HepG2 (cell line): Measurements from ENCODE around the gene LGR6. TPM values are rescaled to one million over a fixed set of nuclear protein-coding genes. Genes with fewer than 3 reads are reported as not detected.

Source experiments
- ATAC-seq: fragments of 200-7000 bp; cut with Tn5 transposase; 3 replicates; pipeline ENCODE4 v1.9.1; 2020; ENCODE audit warnings: mild to moderate bottlenecking, moderate library complexity
- BruUV-seq: library from RNA; stranded (reverse); fragments of 400-500 nt; replicated peaks from 2 replicates; lab custom pipeline; 2021; lab: Mats Ljungman, UMichigan
- CTCF ChIA-PET: fragments of 300-600 bp; formaldehyde crosslinking; extraction: SDS; loops from one replicate; lab custom pipeline; 2021; ENCODE audit warnings: low total read pairs, inconsistent platforms, low intra/inter-chr PET ratio; lab: Yijun Ruan, JAX
- POLR2A ChIA-PET: fragments of 350-600 bp; sonication (Branson Sonifier 250); formaldehyde crosslinking; loops from one replicate; lab custom pipeline; 2020; ENCODE audit warnings: antibody characterized with exemption, inconsistent platforms; lab: Yijun Ruan, JAX
- DNase-seq: peaks from one replicate; pipeline ENCODE4 v3.0.0-alpha.2; 2015; ENCODE audit warnings: low spot score
- FAIRE-seq: peaks from 3 replicates; lab custom pipeline; 2011; peaks lifted over from hg19 to GRCh38; lab: Jason Lieb, UNC
- H2AFZ ChIP-seq: one replicate; pipeline ENCODE4 v1.6.1; 2011; ENCODE audit warnings: low read length, inconsistent platforms
- H3K27ac ChIP-seq: fragments of 300-600 bp; 3 replicates; pipeline ENCODE4 v1.8.0; 2011; ENCODE audit warnings: mixed run types, mild to moderate bottlenecking, mixed read lengths, low read length, inconsistent platforms; ENCODE audit not compliant: insufficient read depth; ENCODE audit errors: extremely low read length
- H3K27me3 ChIP-seq, 2 experiments: fragments of 200-600 bp in 1 of 2; 2 replicates in 1 of 2; 3 replicates in 1 of 2; pipeline versions ENCODE4 v1.6.0 to v1.8.0; 2011; ENCODE audit warnings: low read length in 2 of 2, mild to moderate bottlenecking in 2 of 2, moderate library complexity in 2 of 2, inconsistent platforms in 1 of 2; ENCODE audit not compliant: insufficient read depth in 2 of 2, control insufficient read depth in 1 of 2
- H3K36me3 ChIP-seq, 2 experiments: fragments of 200-600 bp in 1 of 2; replicated peaks in 1 of 2; 2 replicates in 1 of 2; 3 replicates in 1 of 2; pipeline versions ENCODE4 v1.5.1 to v1.8.0; 2011; ENCODE audit warnings: low read length in 2 of 2, inconsistent platforms in 1 of 2; ENCODE audit not compliant: insufficient read depth in 2 of 2, control insufficient read depth in 1 of 2
- H3K4me1 ChIP-seq: 2 replicates; pipeline ENCODE4 v1.5.1; 2012; ENCODE audit warnings: low read length, inconsistent platforms; ENCODE audit not compliant: insufficient read depth
- H3K4me2 ChIP-seq: 2 replicates; pipeline ENCODE4 v1.6.0; 2011; ENCODE audit warnings: low read depth, low read length, inconsistent platforms
- H3K4me3 ChIP-seq, 3 experiments: fragments of 200-600 bp in 1 of 3; sonication (generic), shearing (Covaris generic) in 1 of 3; replicated peaks in 1 of 3; 2 replicates each; pipeline ENCODE4 v1.5.1; 2011 to 2016; ENCODE audit warnings: low read length in 3 of 3, inconsistent platforms in 2 of 3, low read depth in 2 of 3, mild to moderate bottlenecking in 2 of 3, control low read depth in 1 of 3, mixed read lengths in 1 of 3; ENCODE audit not compliant: insufficient read depth in 1 of 3
- H3K79me2 ChIP-seq: one replicate; pipeline ENCODE4 v1.6.1; 2011; ENCODE audit warnings: low read length, inconsistent platforms; ENCODE audit not compliant: insufficient read depth
- H3K9ac ChIP-seq: 2 replicates; pipeline ENCODE4 v1.6.0; 2011; ENCODE audit warnings: mild to moderate bottlenecking, low read depth, low read length, inconsistent platforms; ENCODE audit not compliant: insufficient read depth
- H3K9me3 ChIP-seq: 2 replicates; pipeline ENCODE4 v1.5.1; 2012; ENCODE audit warnings: mild to moderate bottlenecking, low read length
- H4K20me1 ChIP-seq: 2 replicates; pipeline ENCODE4 v1.6.0; 2011; ENCODE audit warnings: inconsistent platforms, mild to moderate bottlenecking, low read length, moderate library complexity; ENCODE audit not compliant: insufficient read depth
- CEBPB ChIP-seq: IDR thresholded peaks from 2 replicates; pipeline ENCODE4 v1.6.1; 2011; ENCODE audit warnings: low read depth, low read length, improper control_type of control experiment, borderline replicate concordance
- FOXO1 ChIP-seq: sonication (generic); formaldehyde crosslinking; IDR thresholded peaks from 2 replicates; pipeline ENCODE4 v1.4.0; 2020; ENCODE audit warnings: missing genetic modification reagents
- GZF1 ChIP-seq: sonication (generic); formaldehyde crosslinking; IDR thresholded peaks from 2 replicates; pipeline ENCODE4 v1.5.1; 2020; ENCODE audit warnings: mild to moderate bottlenecking, missing genetic modification reagents
- HNRNPL ChIP-seq: fragments of 200-400 bp; formaldehyde crosslinking; IDR thresholded peaks from 2 replicates; pipeline ENCODE4 v1.6.1; 2017; ENCODE audit warnings: mild to moderate bottlenecking, low read depth, low read length
- IRF2 ChIP-seq: IDR thresholded peaks from 2 replicates; pipeline ENCODE4 v1.6.1; 2018; ENCODE audit warnings: missing genetic modification reagents, missing compliant biosample characterization
- MIER2 ChIP-seq: IDR thresholded peaks from 2 replicates; pipeline ENCODE4 v1.6.1; 2016; ENCODE audit warnings: missing biosample characterization, missing genetic modification reagents
- MIXL1 ChIP-seq: IDR thresholded peaks from 2 replicates; pipeline ENCODE4 v1.6.1; 2016
- ONECUT2 ChIP-seq: sonication (generic); formaldehyde crosslinking; IDR thresholded peaks from 2 replicates; pipeline ENCODE4 v1.4.0; 2020; ENCODE audit warnings: missing genetic modification reagents
- PRDM4 ChIP-seq: sonication (generic); formaldehyde crosslinking; IDR thresholded peaks from 2 replicates; pipeline ENCODE4 v1.9.0; 2021; ENCODE audit warnings: missing genetic modification reagents, borderline replicate concordance
- SMC3 ChIP-seq: IDR thresholded peaks from 2 replicates; pipeline ENCODE4 v1.6.1; 2011; ENCODE audit warnings: low read length, improper control_type of control experiment
- WIZ ChIP-seq: sonication (generic); formaldehyde crosslinking; IDR thresholded peaks from 2 replicates; pipeline ENCODE4 v1.5.1; 2020; ENCODE audit warnings: mild to moderate bottlenecking, missing genetic modification reagents
- ZNF230 ChIP-seq: sonication (generic); formaldehyde crosslinking; IDR thresholded peaks from 2 replicates; pipeline ENCODE4 v1.4.0; 2020; ENCODE audit warnings: mild to moderate bottlenecking, missing genetic modification reagents
- ZNF547 ChIP-seq: sonication (generic); formaldehyde crosslinking; IDR thresholded peaks from 2 replicates; pipeline ENCODE4 v1.5.1; 2020; ENCODE audit warnings: mild to moderate bottlenecking, missing genetic modification reagents
- ZNF780A ChIP-seq: sonication (generic); formaldehyde crosslinking; IDR thresholded peaks from 2 replicates; pipeline ENCODE4 v1.8.0; 2022; ENCODE audit warnings: mild to moderate bottlenecking, missing genetic modification reagents, moderate library complexity
- ZNF883 ChIP-seq: sonication (generic); formaldehyde crosslinking; IDR thresholded peaks from 2 replicates; pipeline ENCODE4 v1.5.1; 2020; ENCODE audit warnings: mild to moderate bottlenecking, missing genetic modification reagents; ENCODE audit errors: not compliant biosample characterization
- WGBS: methylation state at CpG from one replicate; pipeline ENCODE4 v1.1.6; 2017; ENCODE audit warnings: low lambda C conversion rate; 5-methylcytosine and 5-hydroxymethylcytosine counted together
- in situ Hi-C: cut with HindIII; loops from 2 replicates; pipeline ENCODE4 v1.10.0; 2017; ENCODE audit warnings: low pct_unique_long_range_greater_than_20kb; ENCODE audit not compliant: extremely low pct_ligation_motif_present
- intact Hi-C: fragments of 100-400 bp; cut with micrococcal nuclease; formaldehyde crosslinking; loops from one replicate; pipeline ENCODE4 v1.10.0; 2022; ENCODE audit not compliant: unreplicated experiment
- polyA plus RNA-seq, 8 experiments: library from polyadenylated mRNA; depleted of rRNA in 3 of 8; stranded (reverse) in 7 of 8; unstranded in 1 of 8; fragments of >200 nt; fragmentation: Illumina TruSeq in 4 of 8; extraction: Trizol in 4 of 8; gene quantifications; 2 replicates each; pipeline versions ENCODE4 v1.2.1 to v1.2.3, GENCODE V29; 2011 to 2016; ENCODE audit warnings: low read depth in 4 of 8, missing spikeins in 1 of 8, mixed read lengths in 1 of 8; ENCODE audit not compliant: insufficient read depth in 1 of 8
- total RNA-seq, 5 experiments: library from RNA; depleted of rRNA; stranded (reverse); fragments of >200 nt; fragmentation: Illumina TruSeq; extraction: Trizol; gene quantifications; 2 replicates each; pipeline ENCODE4 v1.2.3, GENCODE V29; 2016; ENCODE audit warnings: low read depth in 1 of 5
- TF ChIP-seq, protein P1 (sequence below): sonication (generic); formaldehyde crosslinking; IDR thresholded peaks from 2 replicates; pipeline ENCODE4 v1.4.0; 2020; ENCODE audit warnings: missing genetic modification reagents

Gene LGR6
- total and polyA plus RNA-seq, 2 of the 13 experiments (the other 11 are each of a cell fraction or from before 2014, with no cell fraction given), result 0.07 TPM; not detected in 1

DNA sequence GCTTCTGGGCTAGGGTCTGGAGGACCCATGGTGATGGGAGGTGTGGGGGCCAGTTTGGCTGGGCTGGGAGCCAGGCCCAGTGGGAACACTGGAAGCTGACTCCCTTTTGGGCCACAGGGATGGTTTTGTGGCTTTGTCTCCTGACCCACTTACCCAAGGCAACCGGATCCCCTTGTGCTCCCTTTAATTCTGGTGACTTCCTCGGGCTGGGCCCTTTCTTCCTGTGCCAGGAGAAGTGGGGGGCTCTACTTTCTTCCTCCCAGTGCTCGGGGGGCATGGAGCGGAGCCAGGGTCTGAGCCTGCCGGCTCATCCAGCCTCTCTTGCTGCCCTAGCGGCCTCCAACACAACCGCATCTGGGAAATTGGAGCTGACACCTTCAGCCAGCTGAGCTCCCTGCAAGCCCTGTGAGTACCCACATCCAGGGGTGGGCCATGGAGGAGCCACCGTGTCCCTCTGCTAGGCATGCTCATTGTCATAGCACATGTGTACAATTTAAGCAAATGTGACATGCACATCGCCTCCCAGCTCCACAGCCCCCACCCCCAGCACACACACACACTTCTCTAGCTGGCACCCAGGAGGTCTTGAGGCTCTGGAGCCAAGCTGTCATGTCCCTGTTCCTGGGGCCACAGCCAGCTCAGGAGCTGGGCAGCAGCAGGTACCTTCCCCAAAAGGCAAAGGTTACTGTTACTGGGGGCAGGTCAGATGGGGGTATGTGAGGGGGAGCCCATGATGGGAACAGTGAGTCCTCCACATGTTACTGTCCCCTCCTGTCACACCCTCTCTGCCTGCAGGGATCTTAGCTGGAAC is 113.1 kb downstream of the LGR6 start:
- no peak overlapping the region for H2AFZ ChIP-seq
- no peaks in the 10 kb centered on the region for H3K9me3 ChIP-seq
- POLR2A ChIA-PET, result no interaction called here
- no peak overlapping the region for H3K4me2 ChIP-seq
- H3K27me3 ChIP-seq, result peaks cover 0 to 65% of the 10 kb centered on the region in 2 experiments; a peak in 4 of 5 replicates
- TF ChIP-seq ZNF230 (CRISPR knock-in tag) (no peak), ZNF547 (CRISPR knock-in tag) (no peak), SMC3 (no peak), MIER2 (CRISPR knock-in tag) (no peak), HNRNPL (no peak), GZF1 (no peak), ZNF883 (CRISPR knock-in tag) (no peak), ONECUT2 (no peak), WIZ (CRISPR knock-in tag) (no peak), MIXL1 (CRISPR knock-in tag) (no peak), FOXO1 (CRISPR knock-in tag) (no peak), CEBPB (no peak), ZNF780A (CRISPR knock-in tag) (no peak), PRDM4 (CRISPR knock-in tag) (no peak), IRF2 (CRISPR knock-in tag) (no peak)
- TF ChIP-seq, protein P1, sequence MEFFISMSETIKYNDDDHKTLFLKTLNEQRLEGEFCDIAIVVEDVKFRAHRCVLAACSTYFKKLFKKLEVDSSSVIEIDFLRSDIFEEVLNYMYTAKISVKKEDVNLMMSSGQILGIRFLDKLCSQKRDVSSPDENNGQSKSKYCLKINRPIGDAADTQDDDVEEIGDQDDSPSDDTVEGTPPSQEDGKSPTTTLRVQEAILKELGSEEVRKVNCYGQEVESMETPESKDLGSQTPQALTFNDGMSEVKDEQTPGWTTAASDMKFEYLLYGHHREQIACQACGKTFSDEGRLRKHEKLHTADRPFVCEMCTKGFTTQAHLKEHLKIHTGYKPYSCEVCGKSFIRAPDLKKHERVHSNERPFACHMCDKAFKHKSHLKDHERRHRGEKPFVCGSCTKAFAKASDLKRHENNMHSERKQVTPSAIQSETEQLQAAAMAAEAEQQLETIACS (CRISPR knock-in tag), result no peak
- TF ChIP-seq, all 625 proteins: peak for 0
- in situ Hi-C loops (no loop called here), intact Hi-C loops (no loop called here)
- DNase-seq, result no peak
- H3K4me3 ChIP-seq, result no peak overlapping the region
- H3K9ac ChIP-seq, result no peak overlapping the region
- WGBS, result 5% methylated on average over 4 of the region's 9 CpGs
- CTCF ChIA-PET, result no interaction called here
- no peaks in the 10 kb centered on the region for H4K20me1 ChIP-seq
- peaks cover 12% of the 10 kb centered on the region; the same call in 1 of the 2 replicates for H3K4me1 ChIP-seq
- H3K36me3 ChIP-seq, result no peaks in the 10 kb centered on the region
- BruUV-seq, result no TSS peak
- H3K79me2 ChIP-seq, result no peaks in the 10 kb centered on the region
- peak; percentile 19; the same call in 1 of the 3 replicates for ATAC-seq
- FAIRE-seq, result no peak
- no peak overlapping the region for H3K27ac ChIP-seq
